Brain microvascular endothelial cell (primary cell): ENCODE measurements around the gene ADARB1.
A peak's percentile ranks its signal among the peaks of the same experiment; 100 is the strongest.

Source experiments
- DNase-seq: peaks from one replicate; pipeline ENCODE4 v3.0.0-alpha.2; 2020
- H3K27ac ChIP-seq: fragments of 250-450 bp; sonication (Bioruptor Pico); 2 replicates; pipeline ENCODE4 v1.5.1; 2020; ENCODE audit warnings: mild to moderate bottlenecking, moderate library complexity
- H3K27me3 ChIP-seq: fragments of 250-450 bp; sonication (Bioruptor Pico); replicated peaks from 2 replicates; pipeline ENCODE4 v1.5.1; 2020; ENCODE audit warnings: mild to moderate bottlenecking
- H3K36me3 ChIP-seq: fragments of 250-450 bp; sonication (Bioruptor Pico); replicated peaks from 2 replicates; pipeline ENCODE4 v1.5.1; 2020; ENCODE audit warnings: mild to moderate bottlenecking
- H3K4me3 ChIP-seq: 2 replicates; pipeline ENCODE4 v1.5.1; 2011; ENCODE audit warnings: low read depth, mild to moderate bottlenecking, control low read depth, low read length, moderate library complexity
- in situ Hi-C: cut with HindIII; loops from 2 replicates; pipeline ENCODE4 v1.10.0; 2017; ENCODE audit warnings: low sequenced_read_pairs, low pct_ligation_motif_present
- TF ChIP-seq, protein P1 (sequence below): IDR thresholded peaks from 2 replicates; pipeline ENCODE4 v1.5.1; 2011; ENCODE audit warnings: low read depth, mild to moderate bottlenecking, moderate library complexity, low read length, control low read depth, inconsistent platforms; ENCODE audit errors: missing control alignments

The ADARB1 gene

GRCh38 chr21:45134279-45135076 is 60.1 kb downstream of the ADARB1 start:
- Histone ChIP-seq H3K27me3 (no peaks in the 10 kb centered on the region), H3K27ac (no peak overlapping the region), H3K36me3 (peaks cover 8% of the 10 kb centered on the region), H3K4me3 (no peak overlapping the region)
- TF ChIP-seq, protein P1, sequence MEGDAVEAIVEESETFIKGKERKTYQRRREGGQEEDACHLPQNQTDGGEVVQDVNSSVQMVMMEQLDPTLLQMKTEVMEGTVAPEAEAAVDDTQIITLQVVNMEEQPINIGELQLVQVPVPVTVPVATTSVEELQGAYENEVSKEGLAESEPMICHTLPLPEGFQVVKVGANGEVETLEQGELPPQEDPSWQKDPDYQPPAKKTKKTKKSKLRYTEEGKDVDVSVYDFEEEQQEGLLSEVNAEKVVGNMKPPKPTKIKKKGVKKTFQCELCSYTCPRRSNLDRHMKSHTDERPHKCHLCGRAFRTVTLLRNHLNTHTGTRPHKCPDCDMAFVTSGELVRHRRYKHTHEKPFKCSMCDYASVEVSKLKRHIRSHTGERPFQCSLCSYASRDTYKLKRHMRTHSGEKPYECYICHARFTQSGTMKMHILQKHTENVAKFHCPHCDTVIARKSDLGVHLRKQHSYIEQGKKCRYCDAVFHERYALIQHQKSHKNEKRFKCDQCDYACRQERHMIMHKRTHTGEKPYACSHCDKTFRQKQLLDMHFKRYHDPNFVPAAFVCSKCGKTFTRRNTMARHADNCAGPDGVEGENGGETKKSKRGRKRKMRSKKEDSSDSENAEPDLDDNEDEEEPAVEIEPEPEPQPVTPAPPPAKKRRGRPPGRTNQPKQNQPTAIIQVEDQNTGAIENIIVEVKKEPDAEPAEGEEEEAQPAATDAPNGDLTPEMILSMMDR: no peak
- in situ Hi-C loops: loop anchor here (25.0 kb wide), 1 partner anchor 197 kb away; the partner anchor contains the start of gene SLX9
- no peak for DNase-seq

DNA sequence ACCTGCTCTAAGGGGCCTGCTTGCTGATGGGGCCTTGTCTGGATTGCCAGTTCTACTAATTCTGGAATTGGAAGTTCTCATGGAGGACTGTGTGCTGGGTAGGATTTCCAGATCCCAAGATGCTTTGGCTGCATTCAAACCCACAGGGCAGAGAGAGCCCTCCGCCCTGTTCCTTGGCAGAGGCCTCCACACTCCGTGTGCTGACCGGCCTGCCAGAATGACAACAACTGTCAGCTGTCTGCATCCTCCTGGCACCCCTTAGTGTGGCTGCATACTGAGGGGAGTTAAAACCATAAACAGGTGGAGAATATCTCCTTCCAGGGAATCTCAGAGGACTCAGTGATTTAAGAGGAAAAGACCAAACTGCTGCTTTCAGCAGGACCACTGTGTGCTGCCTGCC is 60.7 kb downstream of the ADARB1 start:
- no peak overlapping the region for H3K4me3 ChIP-seq
- in situ Hi-C loops: loop anchor here (25.0 kb wide), 1 partner anchor 198 kb away; the partner anchor contains the start of gene SLX9
- no peak for DNase-seq
- H3K36me3 ChIP-seq: peaks cover 8% of the 10 kb centered on the region
- H3K27ac ChIP-seq: no peak overlapping the region
- TF ChIP-seq, protein P1: no peak
- H3K27me3 ChIP-seq: no peaks in the 10 kb centered on the region

DNA sequence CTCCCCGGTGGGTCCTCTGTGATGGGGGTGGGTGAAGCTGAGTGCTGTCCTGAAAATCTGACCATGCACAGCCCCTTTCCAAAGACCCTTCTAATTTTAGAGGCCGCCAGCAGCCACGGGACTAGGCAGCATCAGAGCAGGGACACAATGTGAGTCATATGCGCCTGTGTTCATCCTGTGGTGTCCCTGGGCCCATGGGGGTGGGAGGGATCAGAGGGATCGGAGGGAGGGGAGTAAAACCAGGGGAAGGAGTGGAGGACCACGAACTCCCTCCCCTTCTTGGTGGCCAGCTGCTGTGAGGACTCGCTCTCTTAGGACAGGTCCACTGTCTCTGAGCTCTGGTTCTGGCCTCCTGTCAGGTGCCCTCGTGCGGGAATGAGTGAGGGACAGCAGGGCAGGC is 61.5 kb downstream of the ADARB1 start:
- no peak overlapping the region for H3K4me3 ChIP-seq
- peaks cover 8% of the 10 kb centered on the region for H3K36me3 ChIP-seq
- TF ChIP-seq, protein P1: no peak
- peak overlapping the region; percentile 42 for H3K27ac ChIP-seq
- no peaks in the 10 kb centered on the region for H3K27me3 ChIP-seq
- DNase-seq: no peak
- in situ Hi-C loops: loop anchor here (25.0 kb wide), 1 partner anchor 199 kb away; the partner anchor contains the start of gene SLX9

- TF ChIP-seq, protein P1: no peak
- H3K4me3 ChIP-seq: no peak overlapping the region
- H3K27ac ChIP-seq: peak overlapping the region; percentile 42
- in situ Hi-C loops: loop anchor here (25.0 kb wide), 1 partner anchor 199 kb away; the partner anchor contains the start of gene SLX9
- H3K36me3 ChIP-seq: peaks cover 8% of the 10 kb centered on the region
- no peaks in the 10 kb centered on the region for H3K27me3 ChIP-seq
- DNase-seq: no peak
Measured at GRCh38 chr21:45136500-45136899, 62.1 kb downstream of the ADARB1 start.

- TF ChIP-seq, protein P1: peak; percentile 94
- H3K27me3 ChIP-seq: no peaks in the 10 kb centered on the region
Measured at GRCh38 chr21:45136927-45137611, 62.7 kb downstream of the ADARB1 start.

More at GRCh38 chr21:45136927-45137611, 62.7 kb downstream of the ADARB1 start:
- Histone ChIP-seq H3K36me3 (peaks cover 8% of the 10 kb centered on the region), H3K27ac (peak overlapping the region; percentile 42), H3K4me3 (no peak overlapping the region)
- in situ Hi-C loops: loop anchor here (25.0 kb wide), 1 partner anchor 200 kb away; the partner anchor contains the start of gene SLX9
- DNase-seq: peak; percentile 87
